Stimulated activated CD8-positive, alpha-beta memory T cell treated with anti-CD3 and anti-CD28 coated beads, Interleukin-4, amount 100 ng/mL, for 4 hours (primary cell): ENCODE results near the gene UBN2.
"Not testable (repeated sequence)": the region's sequence is repeated elsewhere in the genome, so short reads cannot be mapped to it uniquely, and the experiment has no call there.

ENCODE experiments used
- DNase-seq, 2 donors: peaks; one replicate each; pipeline ENCODE4 v3.0.0-alpha.2; 2020; ENCODE audit warnings: low read depth in 2 of 2, low spot score in 1 of 2

UBN2 gene

GRCh38 chr7:139230774-139231512, at the start of gene UBN2:
Gene UBN2 (plus strand): TSS chr7:139231237. CDS start chr7:139231485, 248 bp downstream.
- DNase-seq, result peak; percentile 81 to 91

GRCh38 chr7:139181404-139181803, 49.6 kb upstream of the UBN2 start:
- DNase-seq, result no peak

GRCh38 chr7:139182363-139182762, 48.7 kb upstream of the UBN2 start:
- DNase-seq, result no peak

- DNase-seq, result no peak
Observed at GRCh38 chr7:139183251-139183650, 47.8 kb upstream of the UBN2 start.

GRCh38 chr7:139183878-139184338, 47.1 kb upstream of the UBN2 start:
- no peak for DNase-seq

GRCh38 chr7:139186146-139186545, 44.9 kb upstream of the UBN2 start:
- no peak for DNase-seq

GRCh38 chr7:139189357-139189756, 41.7 kb upstream of the UBN2 start:
- no peak for DNase-seq

- no peak for DNase-seq
Observed at GRCh38 chr7:139192014-139192706, 38.9 kb upstream of the UBN2 start.

GRCh38 chr7:139200382-139200781, 30.7 kb upstream of the UBN2 start:
- no peak for DNase-seq

GRCh38 chr7:139203992-139204391, 27.0 kb upstream of the UBN2 start:
- DNase-seq, result no peak

- DNase-seq, result no peak
Observed at GRCh38 chr7:139205843-139206242, 25.2 kb upstream of the UBN2 start.

- no peak for DNase-seq
Observed at GRCh38 chr7:139212133-139212532, 18.9 kb upstream of the UBN2 start.

- not testable (repeated sequence) for DNase-seq
Observed at GRCh38 chr7:139213489-139213888, 17.5 kb upstream of the UBN2 start.

- no peak for DNase-seq
Observed at GRCh38 chr7:139218173-139218572, 12.9 kb upstream of the UBN2 start.

GRCh38 chr7:139224219-139224618, 6.8 kb upstream of the UBN2 start:
- no peak for DNase-seq

GRCh38 chr7:139224836-139225235, 6.2 kb upstream of the UBN2 start:
- DNase-seq, result not testable (repeated sequence)

- not testable (repeated sequence) for DNase-seq
Observed at GRCh38 chr7:139225286-139226157, 5.5 kb upstream of the UBN2 start.

GRCh38 chr7:139226158-139226515, 4.9 kb upstream of the UBN2 start:
- DNase-seq, result not testable (repeated sequence)

GRCh38 chr7:139226988-139227488, 4.0 kb upstream of the UBN2 start:
- not testable (repeated sequence) for DNase-seq

- DNase-seq, result no peak
Observed at GRCh38 chr7:139230023-139230422, 1.0 kb upstream of the UBN2 start.

- DNase-seq, result no peak
Observed at GRCh38 chr7:139230484-139230773, 608 bp upstream of the UBN2 start.
